ENCODE measurements around the gene POMT1. TPM values are rescaled to one million over a fixed set of nuclear protein-coding genes. Genes with fewer than 3 reads are reported as not detected.

POMT1 gene
- total and polyA plus RNA-seq, 2 of the 8 experiments (the other 6 are each of a cell fraction or from before 2014, with no cell fraction given), result 22.3 to 33.2 TPM

DNA sequence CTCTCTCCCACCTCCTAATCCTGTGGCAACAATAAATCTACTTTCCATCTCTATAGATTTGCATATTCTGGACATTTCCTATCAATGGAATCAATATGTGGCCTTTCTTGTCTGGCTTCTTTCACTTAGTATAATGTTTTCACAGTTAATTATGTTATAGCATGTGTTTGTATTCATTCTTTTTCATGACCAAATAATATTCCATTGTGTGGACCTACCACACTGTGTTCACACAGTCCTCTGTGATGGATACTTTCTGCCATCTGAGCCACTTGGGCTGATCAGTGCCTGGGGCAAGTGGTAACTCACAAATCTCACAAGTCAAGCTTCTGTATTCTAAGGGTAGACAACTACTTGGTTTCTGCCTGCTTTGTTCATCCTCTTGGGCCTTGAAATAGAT is 48.7 kb upstream of the POMT1 start:
- peaks cover 4 to 12% of the 10 kb centered on the region in 2 experiments for H4K20me1 ChIP-seq (replicated peaks in 1 of 2; ENCODE audit: control insufficient read depth in 1 of 2, insufficient read depth in 2 of 2, low read length in 2 of 2)

More for the DNA sequence above, 48.7 kb upstream of the POMT1 start:
- Histone ChIP-seq H3K4me1 (replicated peaks in 1 of 4; ENCODE audit: control insufficient read depth in 3 of 4, insufficient read depth in 4 of 4, low read length in 3 of 4) (no peaks in the 10 kb centered on the region), H4K5ac (ENCODE audit: insufficient read length, low read depth, low read length) (no peak overlapping the region), H3K4ac (replicated peaks; ENCODE audit: insufficient read length, low read depth, low read length) (no peak overlapping the region), H3K27ac (ENCODE audit: low read depth, low read length) (no peak overlapping the region), H2BK5ac (ENCODE audit: low read depth, low read length) (no peak overlapping the region), H3K9ac (replicated peaks in 1 of 4; ENCODE audit: extremely low read depth in 1 of 4, low read depth in 3 of 4, low read length in 3 of 4) (no peak overlapping the region), H2BK20ac (ENCODE audit: low read length) (no peak overlapping the region), H3K4me3 (ENCODE audit: extremely low read depth in 1 of 4, insufficient read depth in 2 of 4, low read depth in 3 of 4, low read length in 4 of 4) (no peak overlapping the region), H3K23ac (ENCODE audit: insufficient read length) (no peak overlapping the region), H3K27me3 (replicated peaks in 1 of 4; ENCODE audit: control insufficient read depth in 3 of 4, extremely low read depth in 1 of 4, insufficient read depth in 3 of 4, low read length in 3 of 4) (no peaks in the 10 kb centered on the region), H3K18ac (ENCODE audit: extremely low read depth, low read length) (no peak overlapping the region), H3K14ac (ENCODE audit: insufficient read length) (no peak overlapping the region), H2AK5ac (ENCODE audit: low read depth, low read length) (no peak overlapping the region), H3K9me3 (ENCODE audit: insufficient read depth in 2 of 2, low read depth in 1 of 2, low read length in 1 of 2) (no peaks in the 10 kb centered on the region), H3K36me3 (ENCODE audit: control insufficient read depth in 2 of 4, insufficient read depth in 4 of 4, low read length in 3 of 4) (peaks cover 28 to 92% (median 59%) of the 10 kb centered on the region in 4 experiments), H3K23me2 (ENCODE audit: low read depth, low read length) (no peaks in the 10 kb centered on the region), H2AFZ (ENCODE audit: low read length) (no peak overlapping the region), H2BK120ac (replicated peaks; ENCODE audit: low read depth, low read length) (no peak overlapping the region), H3K79me1 (ENCODE audit: low read depth, low read length) (peaks cover 15% of the 10 kb centered on the region), H2BK12ac (ENCODE audit: low read depth, low read length) (no peak overlapping the region), H4K8ac (ENCODE audit: extremely low read depth, insufficient read depth, low read length) (no peak overlapping the region), H2BK15ac (ENCODE audit: low read length) (no peak overlapping the region), H3K4me2 (ENCODE audit: insufficient read depth in 1 of 2, low read depth in 2 of 2, low read length in 2 of 2) (no peak overlapping the region), H4K91ac (replicated peaks; ENCODE audit: insufficient read length, low read length) (no peak overlapping the region), H3K79me2 (ENCODE audit: control insufficient read depth in 1 of 2, insufficient read depth in 2 of 2, low read length in 2 of 2) (peaks cover 0 to 50% of the 10 kb centered on the region in 2 experiments; a peak in 2 of 4 replicates), H3K56ac (replicated peaks; ENCODE audit: insufficient read length, low read depth, low read length) (no peak overlapping the region)
- TF ChIP-seq SIRT6 (IDR thresholded peaks at IDR 0.05; ENCODE audit: low read length), result no peak
- no peak for TF ChIP-seq CHD2 (IDR thresholded peaks at IDR 0.05; ENCODE audit: low read length)
- no peak for TF ChIP-seq RAD21 (IDR thresholded peaks at IDR 0.05 in 1 of 2, conservative IDR thresholded peaks at IDR 0.05 in 1 of 2; ENCODE audit: low read depth in 2 of 2, low read length in 2 of 2)
- TF ChIP-seq, protein P1, sequence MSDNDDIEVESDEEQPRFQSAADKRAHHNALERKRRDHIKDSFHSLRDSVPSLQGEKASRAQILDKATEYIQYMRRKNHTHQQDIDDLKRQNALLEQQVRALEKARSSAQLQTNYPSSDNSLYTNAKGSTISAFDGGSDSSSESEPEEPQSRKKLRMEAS (IDR thresholded peaks at IDR 0.05), result no peak
- no peak for TF ChIP-seq KDM1A (IDR thresholded peaks at IDR 0.05; ENCODE audit: borderline replicate concordance, low read length)
- TF ChIP-seq SRF (IDR thresholded peaks at IDR 0.05; ENCODE audit: low read depth, low read length), result no peak
- no peak for DNase-seq (ENCODE audit: low read depth in 1 of 2, low spot score in 2 of 2)
- ChIA-PET CTCF (ENCODE audit: partially characterized antibody) (interaction anchor here (1.3 kb wide), 1 partner anchor 26 kb away, joined by 4 read pairs; no protein-coding TSS in a partner anchor), POLR2A (ENCODE audit: partially characterized antibody) (no interaction called here)
- FAIRE-seq, result no peak
